Neutrophil (primary cell): Measurements from ENCODE around the gene ZPLD1.

Source experiments
- H3K27ac ChIP-seq: fragments of 200-600 bp; sonication (generic); 2 replicates; pipeline ENCODE4 v1.5.1; 2016; ENCODE audit warnings: mild to moderate bottlenecking, moderate library complexity
- H3K27me3 ChIP-seq: fragments of 200-600 bp; sonication (generic); 2 replicates; pipeline ENCODE4 v1.6.0; 2016; ENCODE audit warnings: mild to moderate bottlenecking
- H3K36me3 ChIP-seq: fragments of 200-600 bp; sonication (generic); 2 replicates; pipeline ENCODE4 v1.5.1; 2017
- H3K4me1 ChIP-seq, 2 experiments: fragments of 200-600 bp in 1 of 2; sonication (generic) in 1 of 2; 1 replicate in 1 of 2; 2 replicates in 1 of 2; pipeline versions ENCODE4 v1.5.1 to v1.6.1; 2013 to 2016; ENCODE audit warnings: low read depth in 1 of 2, low read length in 1 of 2, mild to moderate bottlenecking in 1 of 2, moderate library complexity in 1 of 2; ENCODE audit not compliant: control insufficient read depth in 1 of 2, insufficient read depth in 1 of 2
- H3K4me3 ChIP-seq, 2 experiments: fragments of 200-600 bp in 1 of 2; sonication (generic) in 1 of 2; 1 replicate in 1 of 2; 2 replicates in 1 of 2; pipeline ENCODE4 v1.5.1; 2013 to 2016; ENCODE audit warnings: low read depth in 1 of 2, low read length in 1 of 2, mild to moderate bottlenecking in 1 of 2, moderate library complexity in 1 of 2
- H3K9me3 ChIP-seq: fragments of 200-600 bp; sonication (generic); 2 replicates; pipeline ENCODE4 v1.5.1; 2016
- CTCF ChIP-seq: fragments of 200-600 bp; sonication (generic); IDR thresholded peaks from 2 replicates; pipeline ENCODE4 v1.5.1; 2016; ENCODE audit warnings: antibody characterized with exemption

Gene ZPLD1

GRCh38 chr3:102521246-102521645 lies 86.4 kb downstream of the ZPLD1 start:
- Histone ChIP-seq H3K9me3 (no peaks in the 10 kb centered on the region), H3K27ac (no peak overlapping the region), H3K36me3 (no peaks in the 10 kb centered on the region), H3K27me3 (no peaks in the 10 kb centered on the region), H3K4me3 (no peak overlapping the region), H3K4me1 (no peaks in the 10 kb centered on the region)
- TF ChIP-seq CTCF, result no peak

- no peaks in the 10 kb centered on the region for H3K9me3 ChIP-seq
- H3K4me3 ChIP-seq, result no peak overlapping the region
- TF ChIP-seq CTCF, result no peak
- H3K4me1 ChIP-seq, result no peaks in the 10 kb centered on the region
- no peak overlapping the region for H3K27ac ChIP-seq
- no peaks in the 10 kb centered on the region for H3K27me3 ChIP-seq
- no peaks in the 10 kb centered on the region for H3K36me3 ChIP-seq
These were observed 90.8 kb downstream of the ZPLD1 start for GRCh38 chr3:102525624-102526023.

GRCh38 chr3:102526865-102527264 lies 92.0 kb downstream of the ZPLD1 start:
- H3K27me3 ChIP-seq, result no peaks in the 10 kb centered on the region

DNA sequence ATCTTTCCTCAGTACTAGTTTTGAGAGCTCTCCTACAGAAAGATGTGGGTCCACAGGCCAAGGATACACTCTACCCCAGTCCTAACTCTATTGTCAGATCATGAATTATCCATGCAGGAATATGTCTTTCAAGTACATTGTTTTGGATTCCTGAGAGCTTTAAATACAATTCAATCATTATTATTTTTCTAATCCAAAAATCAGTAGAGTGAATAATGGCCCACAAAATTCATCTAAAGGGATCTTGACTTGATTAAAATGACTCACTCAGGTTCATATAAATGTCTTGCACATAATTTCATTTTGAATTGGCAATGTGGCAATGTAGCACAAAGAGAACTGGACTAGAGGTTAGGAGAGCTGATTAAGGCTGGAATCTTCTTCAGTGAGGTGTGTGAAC lies 93.9 kb downstream of the ZPLD1 start:
- Histone ChIP-seq H3K9me3 (no peaks in the 10 kb centered on the region), H3K4me3 (no peak overlapping the region), H3K36me3 (no peaks in the 10 kb centered on the region), H3K27ac (no peak overlapping the region), H3K4me1 (no peaks in the 10 kb centered on the region), H3K27me3 (no peaks in the 10 kb centered on the region)
- TF ChIP-seq CTCF, result no peak

More at GRCh38 chr3:102526865-102527264, 92.0 kb downstream of the ZPLD1 start:
- no peaks in the 10 kb centered on the region for H3K36me3 ChIP-seq
- H3K4me1 ChIP-seq, result no peaks in the 10 kb centered on the region
- no peak for TF ChIP-seq CTCF
- H3K9me3 ChIP-seq, result no peaks in the 10 kb centered on the region
- no peak overlapping the region for H3K4me3 ChIP-seq
- no peak overlapping the region for H3K27ac ChIP-seq
